Activated T-cell treated with anti-CD3 and anti-CD28 coated beads for 48 hours (primary cell): ENCODE data around the gene FAM89A.
"Not testable (repeated sequence)": the region's sequence is repeated elsewhere in the genome, so short reads cannot be mapped to it uniquely, and the experiment has no call there.

Source experiments
- DNase-seq: peaks from one replicate; pipeline ENCODE4 v3.0.0-alpha.2; 2020; ENCODE audit warnings: low read depth

FAM89A gene

DNA sequence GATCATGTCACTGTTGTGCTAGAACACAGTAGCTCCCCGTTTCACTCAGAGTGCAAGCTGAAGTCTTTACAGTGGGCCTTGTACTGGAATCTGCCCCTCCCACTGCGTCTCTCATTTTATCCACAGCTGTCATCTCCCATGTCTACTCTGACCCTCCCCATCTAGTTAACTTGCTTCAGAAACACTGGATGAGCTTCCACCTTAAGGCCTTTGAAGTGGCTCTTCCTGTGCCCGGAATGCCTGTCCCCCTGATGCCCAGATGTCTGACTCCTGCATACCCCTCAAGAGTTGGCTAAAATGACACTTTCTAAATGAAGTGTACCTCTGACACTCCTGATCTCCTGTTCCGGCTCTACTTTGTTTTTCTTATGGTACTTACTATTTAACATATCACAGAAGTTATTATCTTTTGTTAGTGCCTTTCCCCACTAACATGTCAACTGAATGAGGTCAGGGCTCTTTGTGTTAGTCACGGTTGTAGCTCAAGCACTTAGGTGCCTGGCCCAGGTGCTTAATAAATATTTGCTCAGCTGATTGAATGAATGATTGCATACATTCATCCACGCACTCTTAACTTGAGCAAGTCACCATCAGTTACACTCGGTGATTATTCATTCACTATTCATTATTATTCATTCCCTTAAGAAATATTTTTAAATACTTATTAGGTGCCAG, 47.8 kb downstream of the FAM89A start:
- no peak for DNase-seq

GRCh38 chr1:230987448-230987847, 52.6 kb downstream of the FAM89A start:
- no peak for DNase-seq

DNA sequence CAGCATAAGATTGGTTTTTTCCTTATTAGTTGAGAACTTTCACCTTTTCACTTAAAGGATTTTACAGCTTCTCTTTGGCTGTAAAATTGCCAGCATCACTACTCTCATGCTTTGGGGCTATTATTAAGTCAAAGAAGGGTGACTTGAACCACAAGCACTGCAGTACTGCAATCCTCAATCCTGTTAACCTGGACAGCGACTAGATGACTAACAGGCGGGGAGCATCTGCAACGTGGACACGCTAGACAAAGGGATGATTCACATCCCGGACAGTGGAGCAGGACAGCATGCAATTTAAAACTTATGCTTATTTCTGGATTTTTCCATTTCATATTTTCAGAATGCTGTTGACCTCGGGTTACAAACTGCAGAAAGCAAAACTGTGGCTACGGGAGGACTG, 53.1 kb downstream of the FAM89A start:
- no peak for DNase-seq

DNA sequence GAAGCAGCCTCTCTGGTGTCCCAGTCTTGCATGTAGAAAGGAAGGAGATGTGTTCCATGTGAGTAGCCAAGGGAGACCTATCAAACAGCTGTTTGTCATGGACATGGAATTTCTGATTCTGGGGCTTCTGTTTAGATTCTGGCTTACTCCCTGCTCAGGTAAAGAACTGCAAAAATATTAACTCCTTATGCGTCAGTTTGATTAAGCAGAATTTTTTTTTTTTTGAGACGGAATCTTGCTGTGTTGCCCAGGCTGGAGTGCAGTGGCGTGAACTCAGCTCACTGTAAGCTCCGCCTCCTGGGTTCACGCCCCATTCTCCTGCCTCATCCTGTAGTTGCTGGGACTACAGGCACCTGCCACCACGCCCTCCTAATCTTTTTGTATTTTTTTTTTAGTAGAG, 54.3 kb downstream of the FAM89A start:
- DNase-seq = no peak

- not testable (repeated sequence) for DNase-seq
These were observed 55.2 kb downstream of the FAM89A start for GRCh38 chr1:230984622-230985515.

GRCh38 chr1:230983811-230984210, 56.2 kb downstream of the FAM89A start:
- DNase-seq = no peak

- no peak for DNase-seq
These were observed 57.4 kb downstream of the FAM89A start for GRCh38 chr1:230982696-230983095.

DNA sequence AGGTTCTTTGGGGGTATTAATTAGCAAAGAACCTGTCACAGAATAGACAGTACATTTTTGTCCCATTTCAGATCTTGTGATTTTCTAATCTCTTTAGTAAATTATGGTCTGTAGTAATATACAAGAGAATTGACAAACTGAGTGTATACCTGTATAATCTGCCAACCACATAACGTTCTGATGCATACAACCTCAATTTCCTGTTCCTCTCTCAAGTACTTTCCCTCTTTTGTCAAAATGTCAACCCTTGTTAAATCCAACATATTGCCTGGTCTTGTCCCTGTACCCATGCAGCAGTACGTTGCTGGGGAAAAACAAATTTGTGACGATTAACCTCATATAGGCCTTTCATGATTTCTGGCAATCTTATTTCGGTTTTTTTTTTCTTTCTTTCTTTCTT, 60.1 kb downstream of the FAM89A start:
- no peak for DNase-seq

DNA sequence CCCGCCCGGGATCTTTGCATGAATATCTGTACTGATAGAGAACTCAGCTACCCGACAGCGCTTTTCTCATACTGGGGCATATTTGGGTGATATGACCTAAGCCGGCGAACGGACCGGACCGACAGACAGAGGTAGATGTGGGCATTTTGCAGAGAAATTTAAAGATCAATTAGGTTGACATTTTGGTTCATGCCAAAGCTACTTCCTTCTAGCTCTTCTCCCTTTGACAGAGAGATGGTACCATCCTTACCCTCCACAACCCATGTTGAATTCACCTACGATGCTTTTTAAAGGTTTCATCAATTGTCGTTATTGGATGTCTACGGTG, 60.7 kb downstream of the FAM89A start:
- no peak for DNase-seq

DNA sequence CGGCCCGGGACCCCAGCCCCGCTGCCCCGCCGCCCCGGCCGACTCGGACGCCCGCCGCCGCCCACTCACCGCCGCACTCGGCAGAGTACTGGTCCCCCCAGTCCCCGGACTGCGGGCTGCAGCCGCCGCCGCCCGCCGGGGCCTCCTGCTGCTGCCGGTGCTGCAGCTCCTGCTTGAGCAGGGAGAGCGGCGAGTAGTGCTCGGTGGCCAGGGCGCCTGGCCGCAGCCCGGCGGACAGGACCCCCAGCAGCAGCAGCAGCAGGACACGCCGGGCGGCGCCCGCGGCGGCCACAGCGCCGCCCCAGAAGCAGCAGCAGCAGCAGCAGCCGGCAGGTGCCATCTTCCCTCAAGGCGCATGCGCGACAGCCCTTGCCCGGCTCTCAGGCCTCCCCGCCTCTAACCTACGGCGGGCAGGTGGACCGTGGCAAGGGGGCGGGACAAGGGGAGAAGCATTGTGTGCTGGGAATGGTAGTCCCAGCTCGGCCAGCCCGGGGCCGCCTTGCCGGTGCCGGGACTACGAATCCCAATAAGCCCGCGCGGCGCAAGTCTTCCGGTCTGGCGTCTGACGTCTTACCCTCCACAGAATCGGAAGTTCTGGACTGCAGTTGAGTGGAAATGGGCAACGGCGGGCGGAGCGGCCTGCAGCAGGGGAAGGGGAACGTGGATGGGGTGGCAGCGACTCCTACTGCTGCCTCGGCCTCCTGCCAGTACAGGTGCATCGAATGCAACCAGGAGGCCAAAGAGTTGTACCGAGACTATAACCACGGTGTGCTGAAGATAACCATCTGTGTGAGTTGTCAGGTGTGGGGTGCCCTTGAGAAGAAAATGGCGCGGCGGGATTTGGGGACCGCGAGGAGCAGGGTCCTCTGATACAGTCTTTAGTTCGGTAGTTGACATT, 61.3 kb downstream of the FAM89A start, which contains the start of the genes ARV1 and TTC13:
ARV1 (plus strand) TSS at position 604 of the 898 bp plus-strand sequence; CDS start at position 616, 12 bp downstream.
TTC13 (minus strand) TSS at position 371 of the 898 bp plus-strand sequence; CDS start at position 340, 31 bp downstream.
- DNase-seq = peak; percentile 96

- DNase-seq = peak; percentile 23
These were observed 62.1 kb downstream of the FAM89A start for GRCh38 chr1:230977761-230978490.

DNA sequence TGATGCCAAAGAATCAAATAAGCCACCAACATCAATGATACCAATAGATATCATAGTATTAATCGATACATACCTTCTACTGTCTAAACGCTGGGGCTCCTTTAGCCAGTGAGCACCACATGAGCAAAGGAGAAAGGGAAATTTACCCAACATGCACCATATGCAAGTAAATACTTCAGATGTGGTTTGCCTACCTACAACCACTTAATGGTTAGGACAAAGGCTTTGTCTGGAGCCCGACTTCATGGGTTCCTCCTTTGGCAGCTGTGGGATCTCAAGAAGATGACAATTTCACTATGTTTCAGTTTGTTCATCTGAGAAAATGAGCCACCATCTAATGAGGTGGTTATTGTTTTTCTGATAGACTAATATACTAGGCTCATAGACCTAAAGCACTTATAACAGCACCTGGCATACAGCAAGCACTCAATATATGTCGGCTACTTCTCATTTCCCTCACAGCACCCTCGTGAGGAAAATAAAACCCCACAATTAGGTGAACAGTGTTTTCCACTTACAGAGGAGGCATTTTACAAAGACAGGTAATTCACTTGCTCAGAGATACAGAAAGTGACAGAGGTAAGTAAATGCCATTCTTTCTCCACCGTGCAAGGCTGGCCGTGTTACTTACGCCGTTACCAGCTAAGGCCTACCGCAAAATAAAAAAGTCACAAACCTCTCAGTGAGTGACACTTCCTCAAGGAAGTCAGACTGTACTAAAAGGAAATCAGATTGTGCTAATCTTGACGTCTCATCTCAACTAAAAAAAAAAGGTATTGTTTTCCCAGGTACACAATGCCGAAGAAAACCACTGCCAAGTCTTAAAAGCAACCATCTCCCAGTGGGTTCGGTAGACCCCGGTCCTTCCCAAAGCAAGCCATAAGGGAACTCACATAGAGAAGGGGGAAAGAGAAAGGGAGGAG, 63.0 kb downstream of the FAM89A start:
- DNase-seq = no peak

DNA sequence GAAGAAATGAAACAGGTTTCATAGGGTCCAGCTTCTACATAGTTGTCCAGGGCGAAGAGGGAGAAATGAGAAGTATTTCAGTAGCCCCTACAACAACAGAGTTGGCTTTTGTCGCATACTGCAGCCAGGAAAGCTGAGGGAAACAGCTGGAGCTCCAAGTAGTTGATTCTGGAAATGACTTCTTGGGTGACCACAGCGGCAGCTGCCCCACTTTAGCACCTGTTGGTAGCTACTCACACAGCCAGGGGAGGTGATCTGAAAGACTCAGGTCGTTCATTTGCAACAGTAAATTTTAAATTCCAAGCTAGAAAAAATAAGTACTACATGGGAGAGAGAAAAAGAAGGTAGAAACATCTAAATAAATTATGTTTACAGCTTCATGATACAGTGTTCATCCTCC, 63.7 kb downstream of the FAM89A start:
- DNase-seq = no peak

DNA sequence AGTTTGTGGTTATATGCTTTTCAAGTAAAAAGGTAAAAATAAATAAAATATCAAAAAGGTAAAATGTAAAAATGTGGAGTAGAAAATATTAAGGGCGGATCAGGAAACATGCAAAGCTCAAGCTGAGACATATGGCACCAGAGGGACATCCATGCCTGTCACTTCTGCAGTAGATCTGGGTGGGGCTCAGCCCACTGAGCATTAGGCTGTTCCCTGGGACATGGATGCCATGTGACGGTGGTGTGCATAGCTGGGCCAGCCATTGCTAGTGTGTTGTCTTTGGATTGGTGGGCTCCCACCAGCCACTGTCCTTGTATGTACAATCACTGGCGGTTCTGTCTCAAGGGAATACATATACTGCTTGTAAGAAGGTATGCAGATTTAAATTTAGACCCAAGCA, 64.4 kb downstream of the FAM89A start:
- DNase-seq = no peak

DNA sequence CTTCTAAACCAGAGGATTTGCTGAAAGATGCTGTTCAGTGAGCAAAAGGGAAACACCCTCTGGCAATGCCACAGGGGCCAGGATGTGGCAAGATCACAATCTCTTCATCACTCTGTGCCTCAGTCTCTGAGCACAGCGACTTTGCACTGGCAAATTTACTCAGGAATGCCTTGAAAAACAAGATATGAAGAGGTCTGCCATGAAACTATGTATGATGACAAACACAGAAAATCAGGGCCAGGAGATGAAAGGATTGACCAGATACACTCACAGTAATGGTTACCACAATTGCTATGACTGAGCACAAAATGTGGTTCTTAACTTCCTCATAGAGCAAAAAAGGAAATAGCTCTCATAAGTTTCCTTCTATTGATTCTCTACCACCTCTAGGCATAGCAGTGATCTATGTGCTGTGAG, 67.2 kb downstream of the FAM89A start:
- DNase-seq = peak; percentile 41

DNA sequence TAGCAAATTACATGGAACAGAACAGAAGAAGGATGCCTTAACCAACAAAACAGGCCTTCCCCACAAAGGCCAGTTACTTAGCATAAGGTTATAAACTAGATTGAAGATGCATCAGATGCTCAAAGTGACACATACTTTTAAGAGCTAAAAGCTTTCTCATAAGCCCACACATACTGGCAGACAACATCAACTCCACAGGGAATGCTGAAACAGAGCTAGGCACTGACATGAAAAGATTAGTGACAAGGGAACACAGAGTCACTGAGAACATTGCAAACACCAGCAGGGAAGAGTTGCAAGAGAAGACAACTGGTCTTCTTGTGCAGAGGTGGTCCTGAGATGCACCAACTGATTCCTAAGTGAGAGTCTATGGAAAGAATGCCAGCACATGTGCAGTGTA, 68.3 kb downstream of the FAM89A start:
- DNase-seq = no peak

DNA sequence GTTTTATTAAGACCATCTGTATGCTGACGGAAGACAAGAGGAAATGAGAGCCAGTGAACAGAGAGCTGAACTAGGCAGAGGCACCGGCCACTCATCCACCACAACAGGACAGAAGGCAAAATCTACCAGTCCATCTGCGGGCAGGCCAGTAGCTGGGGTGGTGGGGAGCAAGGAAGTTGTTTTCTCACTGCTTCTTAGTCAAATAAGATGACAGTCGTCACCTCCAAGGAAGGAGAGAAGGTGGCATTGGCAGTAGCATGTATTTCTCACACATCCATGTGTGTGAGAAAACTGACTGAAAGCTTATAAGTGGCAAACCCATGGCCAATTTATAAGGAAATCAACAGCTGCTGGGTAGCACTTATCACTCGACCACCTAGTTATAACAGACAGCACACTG, 69.6 kb downstream of the FAM89A start:
- no peak for DNase-seq
